Measurements from ENCODE around the gene MSTN. TPM values are rescaled to one million over a fixed set of nuclear protein-coding genes. Genes with fewer than 3 reads are reported as not detected.

MSTN gene
- total RNA-seq = 0.14 TPM in 1 of 2 replicates, not detected in the other

DNA sequence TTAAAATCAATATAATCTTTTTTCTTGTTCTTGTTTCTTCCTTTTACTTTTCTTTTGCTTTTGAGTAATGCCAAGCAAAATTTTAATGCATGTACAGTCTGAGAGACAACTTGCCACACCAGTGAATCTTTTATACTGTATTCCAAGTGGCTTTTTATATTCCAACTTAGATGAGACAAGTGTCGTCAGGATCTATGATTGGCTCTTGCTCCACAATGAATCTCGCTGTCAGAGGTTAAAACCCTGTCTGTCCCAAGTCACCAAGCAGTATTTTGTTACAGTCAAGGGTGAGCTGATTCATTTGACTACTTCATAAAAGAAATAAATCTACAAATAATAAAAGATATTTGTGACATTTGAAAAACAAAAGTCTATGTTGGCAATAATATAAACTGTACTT is at the start of gene MSTN:
TSS of gene MSTN (minus strand) at position 129 of the 400 bp plus-strand sequence. CDS start 133 bp downstream, outside the sequence.
- TF ChIP-seq CTCF (conservative IDR thresholded peaks at IDR 0.05; ENCODE audit: low read depth, low read length) = no peak
- DNase-seq (ENCODE audit: low read depth) = no peak
- no peak within 1 kb of the TSS for H3K4me3 ChIP-seq (ENCODE audit: low read depth, low read length)

GRCh38 chr2:190111166-190111565 is 48.6 kb upstream of the MSTN start:
- no peak for DNase-seq (ENCODE audit: low read depth)
- no peak for TF ChIP-seq CTCF (conservative IDR thresholded peaks at IDR 0.05; ENCODE audit: low read depth, low read length)
- H3K4me3 ChIP-seq (ENCODE audit: low read depth, low read length) = no peak overlapping the region

DNA sequence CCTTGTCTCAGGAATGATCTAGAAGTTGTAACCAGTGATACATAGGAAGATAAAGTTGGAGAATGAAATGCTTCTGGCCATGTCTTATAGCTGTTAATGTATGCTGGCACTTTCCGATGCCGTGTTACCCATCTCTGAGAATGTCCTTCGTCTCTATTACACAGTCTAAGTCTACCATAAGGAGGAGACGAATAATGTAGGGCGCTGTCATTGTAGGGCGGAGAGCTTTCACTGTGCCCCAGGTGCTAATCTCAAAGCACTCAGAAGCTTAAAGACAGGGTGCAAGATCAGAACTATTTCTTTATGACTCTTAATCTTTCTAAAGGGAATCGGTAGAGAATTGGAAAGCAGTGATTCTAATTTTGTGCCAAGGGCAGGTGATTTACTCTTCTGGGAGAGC is 48.2 kb upstream of the MSTN start:
- no peak for TF ChIP-seq CTCF (conservative IDR thresholded peaks at IDR 0.05; ENCODE audit: low read depth, low read length)
- no peak for DNase-seq (ENCODE audit: low read depth)
- no peak overlapping the region for H3K4me3 ChIP-seq (ENCODE audit: low read depth, low read length)

- H3K4me3 ChIP-seq (ENCODE audit: low read depth, low read length) = no peak overlapping the region
- no peak for TF ChIP-seq CTCF (conservative IDR thresholded peaks at IDR 0.05; ENCODE audit: low read depth, low read length)
- no peak for DNase-seq (ENCODE audit: low read depth)
These were observed 47.6 kb upstream of the MSTN start for GRCh38 chr2:190110131-190110530.

DNA sequence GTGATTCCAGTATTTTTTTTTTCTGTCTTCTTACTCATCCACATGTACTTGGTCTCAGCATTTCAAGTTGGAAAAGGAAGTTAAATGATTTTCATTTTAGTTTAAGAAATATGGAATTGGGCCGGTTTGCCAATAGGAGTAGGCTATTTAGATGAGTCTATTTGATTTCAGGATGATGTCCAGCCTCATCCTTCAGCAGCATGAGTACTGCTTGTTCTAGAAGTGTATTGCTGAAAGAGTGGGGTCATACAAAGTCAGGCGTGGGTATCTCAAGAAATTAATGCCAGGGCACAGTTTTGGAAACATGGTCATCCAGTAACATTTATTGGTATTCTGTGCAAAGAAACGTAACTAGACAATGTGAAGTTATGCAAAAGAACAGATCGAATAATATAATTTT is 44.9 kb upstream of the MSTN start:
- TF ChIP-seq CTCF (conservative IDR thresholded peaks at IDR 0.05; ENCODE audit: low read depth, low read length) = no peak
- H3K4me3 ChIP-seq (ENCODE audit: low read depth, low read length) = no peak overlapping the region
- DNase-seq (ENCODE audit: low read depth) = no peak

GRCh38 chr2:190106783-190107182 is 44.3 kb upstream of the MSTN start:
- no peak for DNase-seq (ENCODE audit: low read depth)
- TF ChIP-seq CTCF (conservative IDR thresholded peaks at IDR 0.05; ENCODE audit: low read depth, low read length) = no peak
- no peak overlapping the region for H3K4me3 ChIP-seq (ENCODE audit: low read depth, low read length)

GRCh38 chr2:190105554-190105953 is 43.0 kb upstream of the MSTN start:
- DNase-seq (ENCODE audit: low read depth) = no peak
- no peak overlapping the region for H3K4me3 ChIP-seq (ENCODE audit: low read depth, low read length)
- TF ChIP-seq CTCF (conservative IDR thresholded peaks at IDR 0.05; ENCODE audit: low read depth, low read length) = no peak

Measured in epithelial cell of proximal tubule (primary cell).